Adrenal gland (tissue), 5 donors: ENCODE data around the gene POLE3.

Experiments used
- POLR2A ChIP-seq, 2 donors: fragments of 450-650 bp; IDR thresholded peaks; one replicate each; pipeline ENCODE4 v1.6.1; 2017; ENCODE audit warnings: antibody characterized with exemption in 2 of 2, mild to moderate bottlenecking in 2 of 2, moderate library complexity in 1 of 2
- TF ChIP-seq, protein P1 (sequence below), 6 experiments: fragments of 450-650 bp in 4 of 6; fragments of 200-600 bp in 2 of 6; sonication (generic) in 1 of 6; IDR thresholded peaks; 1 replicate in 5 of 6; 2 replicates in 1 of 6; pipeline versions ENCODE4 v1.5.1 to v1.8.0; 2016 to 2021; ENCODE audit warnings: antibody characterized with exemption in 6 of 6, mild to moderate bottlenecking in 2 of 6, moderate library complexity in 1 of 6
- donor health status: DM: no; HTN: no; CAD: no.

DNA sequence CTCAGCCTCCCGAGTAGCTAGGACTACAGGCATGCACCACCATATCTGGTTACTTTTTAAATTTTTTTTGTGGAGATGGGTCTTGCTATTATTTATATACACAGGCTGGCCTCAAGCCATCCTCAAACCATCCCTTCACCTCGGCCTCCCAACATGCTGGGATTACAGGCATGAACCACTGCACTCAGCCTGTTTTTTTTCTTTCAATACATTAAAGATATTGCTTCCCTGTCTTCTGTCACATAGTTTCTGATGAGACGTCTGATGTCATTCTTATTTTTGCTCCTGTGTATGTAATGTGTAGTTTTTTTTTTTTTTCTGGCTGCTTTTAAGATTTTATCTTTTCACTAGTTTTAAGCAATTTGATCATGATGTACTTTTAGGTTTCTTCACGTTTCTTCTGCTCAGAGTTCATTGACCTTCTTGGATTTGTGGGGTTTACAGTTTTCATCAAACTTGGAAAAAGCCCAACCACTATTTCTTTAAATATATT lies 41.7 kb upstream of the POLE3 start:
- TF ChIP-seq, protein P1, sequence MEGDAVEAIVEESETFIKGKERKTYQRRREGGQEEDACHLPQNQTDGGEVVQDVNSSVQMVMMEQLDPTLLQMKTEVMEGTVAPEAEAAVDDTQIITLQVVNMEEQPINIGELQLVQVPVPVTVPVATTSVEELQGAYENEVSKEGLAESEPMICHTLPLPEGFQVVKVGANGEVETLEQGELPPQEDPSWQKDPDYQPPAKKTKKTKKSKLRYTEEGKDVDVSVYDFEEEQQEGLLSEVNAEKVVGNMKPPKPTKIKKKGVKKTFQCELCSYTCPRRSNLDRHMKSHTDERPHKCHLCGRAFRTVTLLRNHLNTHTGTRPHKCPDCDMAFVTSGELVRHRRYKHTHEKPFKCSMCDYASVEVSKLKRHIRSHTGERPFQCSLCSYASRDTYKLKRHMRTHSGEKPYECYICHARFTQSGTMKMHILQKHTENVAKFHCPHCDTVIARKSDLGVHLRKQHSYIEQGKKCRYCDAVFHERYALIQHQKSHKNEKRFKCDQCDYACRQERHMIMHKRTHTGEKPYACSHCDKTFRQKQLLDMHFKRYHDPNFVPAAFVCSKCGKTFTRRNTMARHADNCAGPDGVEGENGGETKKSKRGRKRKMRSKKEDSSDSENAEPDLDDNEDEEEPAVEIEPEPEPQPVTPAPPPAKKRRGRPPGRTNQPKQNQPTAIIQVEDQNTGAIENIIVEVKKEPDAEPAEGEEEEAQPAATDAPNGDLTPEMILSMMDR (IDR thresholded peaks at IDR 0.05), result no peak
- no peak for TF ChIP-seq POLR2A (IDR thresholded peaks at IDR 0.05)
